GM18499 (cell line): Measurements from ENCODE around the gene FDXR.

ENCODE experiments used
- ATAC-seq: cut with Tn5 transposase; IDR thresholded peaks from one replicate; pipeline ENCODE4 v1.9.1; 2021; ENCODE audit warnings: moderate number of reproducible peaks; ENCODE audit not compliant: insufficient read depth, unreplicated experiment

FDXR gene

DNA sequence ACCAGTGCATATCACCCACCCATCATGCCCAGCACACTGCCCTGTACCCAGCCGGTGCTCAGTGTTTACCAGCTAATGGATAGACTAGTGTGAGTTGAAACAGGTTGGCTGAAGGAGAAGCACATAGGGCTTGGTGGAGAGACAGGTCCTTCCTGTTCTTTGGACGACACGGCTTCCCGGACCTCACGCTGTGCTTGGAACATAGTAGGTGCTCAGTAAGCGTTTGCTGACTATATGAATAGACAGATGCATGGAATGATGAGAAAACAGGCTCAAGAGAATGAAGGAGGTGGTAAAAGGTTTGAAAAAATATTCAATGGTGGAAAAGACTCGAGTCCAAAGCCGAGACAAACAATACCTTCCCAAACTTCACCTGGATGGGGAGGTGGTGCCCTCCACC, 27.4 kb upstream of the FDXR start:
- no peak for ATAC-seq

DNA sequence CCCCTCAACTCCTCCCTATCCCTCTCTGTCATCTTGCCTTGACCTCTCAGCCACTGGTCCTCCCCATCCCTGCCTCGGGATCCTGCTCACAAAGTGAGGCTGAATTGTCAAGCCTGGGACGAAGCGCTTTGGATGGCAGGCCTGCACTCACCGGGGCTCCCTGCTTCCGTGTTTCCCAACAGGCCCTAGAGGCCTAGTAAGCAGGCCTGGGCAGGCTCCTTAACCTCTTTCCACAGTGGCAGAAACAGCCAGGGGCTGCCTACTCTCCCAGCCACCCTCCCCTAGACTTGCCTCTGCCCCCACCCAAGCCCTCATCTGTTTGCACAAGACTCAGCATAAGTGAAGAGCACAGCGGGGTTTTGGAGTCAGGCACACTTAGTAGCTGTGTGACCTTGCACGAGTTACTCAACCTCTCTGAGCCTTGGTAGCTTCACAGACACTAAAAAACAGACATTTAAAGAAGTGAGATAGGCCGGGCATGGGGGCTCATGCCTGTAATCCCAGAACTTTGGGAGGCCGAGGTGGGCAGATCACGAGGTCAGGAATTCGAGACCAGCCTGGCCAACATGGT, 25.7 kb upstream of the FDXR start:
- ATAC-seq, result no peak

DNA sequence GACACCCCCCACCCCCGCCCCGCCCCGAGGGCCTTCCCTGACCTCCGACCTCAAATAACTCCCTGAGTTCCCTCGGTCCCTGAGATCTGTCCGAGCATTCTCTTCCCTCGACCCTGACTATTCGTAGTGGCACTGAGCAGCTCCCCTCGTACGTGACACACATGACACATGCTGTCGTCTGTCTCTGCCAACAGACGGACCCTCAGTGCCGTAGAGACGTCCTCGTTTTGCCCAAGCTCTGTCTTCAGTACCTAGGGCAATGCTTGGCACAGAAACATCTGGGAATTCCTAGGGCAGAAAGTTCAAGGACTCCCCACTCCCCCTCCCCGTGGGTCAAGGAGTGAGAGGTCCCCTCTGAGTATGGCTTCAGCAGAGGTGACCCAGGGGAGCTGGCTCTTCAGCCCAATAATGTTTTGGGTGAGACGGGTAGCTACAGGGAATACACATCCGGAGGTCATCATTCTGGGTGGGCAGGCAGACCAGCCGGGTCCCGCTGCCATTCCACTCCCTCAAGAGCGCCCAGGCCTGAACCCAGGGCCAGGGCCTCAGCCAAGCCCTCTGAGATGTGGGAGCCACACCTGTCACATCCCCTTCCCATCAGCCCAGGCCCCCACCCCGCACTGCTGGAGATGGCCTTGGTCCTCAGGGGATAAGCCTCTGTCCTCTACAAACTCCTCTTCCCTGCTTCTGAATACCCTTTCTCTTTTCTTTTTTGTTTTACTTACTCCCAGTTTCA, 21.3 kb upstream of the FDXR start:
- no peak for ATAC-seq

DNA sequence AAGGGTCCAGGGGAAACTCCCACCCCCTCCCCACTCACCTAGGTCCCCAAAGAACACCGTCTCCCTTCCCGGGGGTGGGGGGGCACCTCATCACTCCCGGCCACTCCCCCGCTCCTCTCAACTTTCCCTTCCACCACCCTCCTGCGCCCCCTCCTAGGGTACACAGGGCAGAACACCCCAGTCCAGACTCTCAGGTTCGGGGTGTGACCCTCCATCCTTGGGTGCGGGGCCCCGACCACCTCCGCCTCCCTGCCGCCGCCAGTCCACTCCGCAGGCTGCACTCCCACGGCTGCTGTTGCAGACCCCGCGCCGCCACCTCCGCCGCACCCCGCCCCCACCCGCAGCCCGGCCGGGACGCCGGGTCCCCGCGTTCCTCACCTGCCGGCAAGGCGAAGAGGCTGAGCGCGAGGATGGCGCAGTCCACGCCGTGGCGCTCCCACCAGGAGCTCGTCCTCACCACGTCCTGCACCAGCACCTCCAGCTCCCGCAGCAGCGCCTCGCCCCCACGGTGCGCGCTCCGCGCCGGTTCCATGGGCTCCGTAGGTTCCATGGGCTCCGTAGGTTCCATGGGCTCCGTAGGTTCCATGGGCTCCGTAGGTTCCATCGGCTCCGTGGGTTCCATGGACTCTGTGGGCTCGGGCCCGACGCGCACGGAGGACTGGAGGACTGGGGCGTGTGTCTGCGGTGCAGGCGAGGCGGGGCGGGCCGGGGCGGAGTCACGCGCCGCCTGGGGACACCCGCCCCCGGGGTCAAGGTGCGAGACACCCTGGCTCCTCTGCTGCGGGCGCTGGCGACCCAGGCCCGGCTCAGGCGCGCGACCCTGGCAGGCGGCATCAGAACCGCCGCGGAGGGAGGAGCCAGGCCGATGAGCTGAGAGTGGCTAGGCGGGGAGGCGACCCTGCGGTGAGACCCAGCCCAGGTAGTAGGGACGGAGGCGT, 20.4 kb upstream of the FDXR start, which contains the start of gene FADS6:
TSS of gene FADS6 (minus strand) at position 660 of the 938 bp plus-strand sequence. CDS start at position 622, 38 bp downstream.
- ATAC-seq, result no peak

DNA sequence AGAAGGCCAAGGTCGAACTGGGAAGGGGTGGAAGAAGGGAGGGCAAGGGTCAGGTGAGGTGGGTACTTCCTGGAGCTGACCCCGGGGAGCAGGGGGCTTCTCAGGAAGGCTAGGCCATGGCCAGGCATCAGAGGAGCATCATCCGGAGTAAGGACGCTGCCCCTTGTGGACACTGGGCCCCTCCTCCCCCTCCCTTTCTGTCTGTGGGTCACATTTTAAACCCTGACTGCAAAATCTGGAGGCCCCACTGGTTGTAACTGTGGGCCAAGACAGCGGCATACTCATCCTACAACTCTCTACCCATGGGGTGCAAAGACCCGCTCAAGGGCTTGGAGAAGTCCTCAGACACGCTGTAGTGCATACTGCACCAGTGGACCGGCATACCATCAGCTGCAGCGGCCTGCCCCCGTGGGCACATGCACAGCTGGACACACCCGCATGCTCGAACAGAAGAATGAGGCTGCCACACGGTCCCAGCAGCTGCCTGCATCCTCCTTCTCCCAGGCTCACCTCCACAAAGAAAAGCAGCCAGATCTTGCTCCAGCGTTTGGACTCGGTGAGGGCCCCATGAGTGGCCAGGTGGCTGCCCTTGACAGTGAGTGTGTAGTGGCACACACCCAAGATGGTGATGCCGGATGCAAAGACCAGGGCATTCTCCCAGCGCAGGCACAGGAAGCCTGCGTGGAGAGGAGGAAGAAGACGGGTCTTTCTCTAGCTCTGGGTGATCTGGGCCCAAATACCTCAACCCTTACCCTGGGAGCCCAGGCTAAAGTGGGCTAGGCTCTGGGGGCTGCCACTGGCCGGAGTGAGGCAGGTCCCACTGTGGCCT, 19.4 kb upstream of the FDXR start:
- ATAC-seq, result no peak

DNA sequence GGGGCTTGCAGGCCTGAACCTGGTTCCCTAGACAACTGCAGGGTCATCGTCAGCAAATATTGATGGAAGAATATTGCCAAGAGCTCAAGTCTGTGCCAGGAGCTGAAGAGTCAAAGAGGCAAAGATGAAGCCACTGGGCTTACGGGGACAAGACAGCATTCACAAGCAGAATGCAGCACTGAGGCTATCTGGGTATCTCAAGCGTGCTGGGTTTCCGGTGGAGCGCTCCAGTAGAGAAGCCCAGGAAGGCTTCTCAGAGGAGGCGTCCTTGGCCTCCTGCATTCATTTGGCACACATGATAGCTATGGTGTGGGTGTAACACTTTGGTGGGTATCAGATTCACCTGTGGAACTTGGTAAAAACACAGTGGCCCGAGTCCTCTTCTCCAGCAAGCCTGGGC, 17.8 kb upstream of the FDXR start:
- no peak for ATAC-seq

DNA sequence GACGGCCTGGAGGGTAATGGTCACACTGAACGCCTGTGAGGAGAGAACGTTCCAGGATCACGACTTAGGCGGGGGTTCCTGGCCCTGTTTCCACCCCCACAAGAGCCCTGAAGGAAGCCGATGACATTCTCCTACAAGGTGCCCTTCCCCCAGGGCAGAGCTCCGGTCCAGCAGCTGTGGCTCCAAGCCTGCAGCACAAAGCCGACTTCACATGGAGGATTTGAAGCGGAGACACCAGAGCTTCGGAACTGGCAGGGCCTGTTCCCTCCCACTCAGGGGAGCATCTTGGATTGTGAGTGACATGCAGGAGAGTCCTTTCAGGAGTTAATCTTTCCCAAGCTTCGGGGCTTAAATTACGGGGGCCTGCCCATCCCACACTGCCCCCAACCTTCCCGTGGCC, 15.7 kb upstream of the FDXR start:
- ATAC-seq, result no peak

DNA sequence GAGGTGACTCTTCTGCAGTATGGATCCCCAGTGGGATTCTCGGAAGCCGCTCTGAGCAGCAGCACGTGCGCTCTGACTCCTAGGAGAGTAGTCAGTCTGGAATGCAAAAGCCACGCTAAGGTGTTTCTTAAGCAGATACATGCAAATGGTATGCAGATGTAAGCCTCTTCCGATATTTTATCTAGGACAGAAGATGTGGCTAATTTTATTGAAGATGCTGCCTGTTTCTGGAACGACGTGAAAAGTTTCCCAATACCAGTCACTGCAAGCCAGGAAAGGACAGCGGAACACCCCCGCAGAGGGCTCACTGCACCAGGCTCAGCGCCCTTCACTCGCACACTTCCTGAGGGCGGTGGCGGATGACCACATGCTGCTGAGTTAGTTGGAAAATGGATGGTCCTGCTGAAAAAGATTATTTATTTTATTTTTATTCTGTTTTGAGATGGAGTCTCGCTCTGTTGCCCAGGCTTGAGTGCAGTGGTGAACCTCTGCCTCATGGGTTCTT, 10.5 kb upstream of the FDXR start:
- ATAC-seq, result no peak

DNA sequence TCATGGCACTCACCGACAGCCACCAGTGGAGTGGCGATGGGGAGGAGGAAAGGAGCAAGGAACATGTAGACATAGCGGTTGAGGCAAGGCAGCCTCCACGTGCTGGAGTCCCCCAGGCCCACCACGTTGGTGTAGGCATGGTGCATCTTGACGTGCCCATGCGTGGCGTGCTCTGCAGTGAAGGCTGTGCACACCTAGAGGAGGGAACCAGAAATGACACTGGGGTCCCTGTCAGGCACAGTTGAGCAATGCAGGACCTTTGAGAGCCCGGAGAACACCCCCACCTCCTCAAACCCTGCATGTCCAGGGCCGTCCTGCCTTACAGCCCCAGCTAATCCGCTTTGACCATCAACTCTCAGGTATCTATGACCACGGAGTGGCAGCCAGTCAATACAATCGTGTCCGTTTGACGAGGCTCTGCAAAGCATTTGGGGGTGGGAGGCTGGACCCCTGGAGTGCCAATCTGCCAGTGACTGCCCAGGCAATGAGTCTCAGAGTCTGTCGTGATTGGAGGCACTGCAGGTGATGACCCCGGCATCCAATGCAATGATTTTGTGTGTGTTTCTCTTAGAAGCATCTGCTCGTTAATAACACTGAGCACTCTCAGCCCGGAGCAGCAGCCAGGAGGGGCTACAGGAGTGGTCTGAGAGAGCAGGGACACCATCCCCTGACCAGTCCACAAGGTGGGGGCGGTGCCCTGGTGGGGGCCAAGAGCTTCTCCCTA, 9.9 kb upstream of the FDXR start:
- no peak for ATAC-seq

DNA sequence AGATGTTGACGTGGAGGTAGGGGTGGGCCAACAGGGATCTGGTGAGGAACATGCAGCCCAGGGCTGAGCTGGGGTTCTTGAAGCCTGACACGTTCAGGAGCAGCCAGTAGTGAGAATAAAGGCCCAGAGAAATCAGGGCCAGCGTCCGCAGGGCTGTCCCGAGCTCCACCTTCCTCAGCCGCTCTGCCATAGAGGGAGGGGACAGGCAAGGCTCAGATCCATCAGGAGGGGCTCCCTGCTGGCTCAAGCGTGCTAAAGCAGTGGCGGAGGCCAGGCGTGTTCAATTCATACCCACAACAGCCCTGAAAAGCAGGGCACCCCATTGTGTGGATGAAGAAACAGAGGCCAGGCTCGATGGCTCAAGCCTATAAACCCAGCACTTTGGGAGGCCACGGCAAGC, 8.3 kb upstream of the FDXR start:
- ATAC-seq, result no peak

DNA sequence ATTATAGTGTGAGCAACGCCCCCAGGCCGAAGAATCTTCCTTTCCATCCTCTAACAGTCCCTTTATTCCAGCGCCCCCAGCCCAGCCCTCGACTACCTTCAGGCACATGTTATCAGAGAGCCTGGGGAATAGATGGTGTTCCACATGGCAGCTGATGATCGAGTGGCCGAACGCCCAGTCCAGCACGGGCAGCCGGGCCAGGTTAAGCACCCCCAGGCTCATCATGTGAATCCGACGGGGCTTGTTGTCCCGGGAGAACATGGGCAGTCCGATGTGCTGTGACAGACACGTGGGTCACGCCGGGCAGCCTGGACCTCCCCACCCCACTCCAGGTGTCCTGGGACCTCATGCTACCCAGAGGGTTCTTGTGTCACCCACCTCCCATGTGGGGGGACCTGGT, 6.5 kb upstream of the FDXR start:
- ATAC-seq, result no peak

DNA sequence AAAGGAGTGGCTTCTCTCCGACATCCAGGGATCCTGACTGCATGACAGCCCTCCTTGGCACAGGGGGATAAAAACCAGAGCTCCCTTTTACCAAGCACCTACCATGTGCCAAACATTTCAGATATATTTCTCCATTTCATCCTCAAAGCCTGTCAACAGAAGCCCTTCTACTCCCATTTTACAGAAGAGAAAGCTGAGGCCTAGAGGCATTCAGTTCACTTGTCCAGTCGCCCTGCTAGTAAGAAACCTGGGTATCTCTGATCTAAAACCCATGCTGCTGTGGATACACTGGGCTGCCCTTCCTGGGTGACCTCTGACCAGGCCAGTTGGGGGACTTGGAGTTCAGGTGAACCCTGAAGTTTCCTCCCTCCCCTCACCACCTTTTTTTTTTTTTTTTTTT, 5.9 kb upstream of the FDXR start:
- no peak for ATAC-seq

DNA sequence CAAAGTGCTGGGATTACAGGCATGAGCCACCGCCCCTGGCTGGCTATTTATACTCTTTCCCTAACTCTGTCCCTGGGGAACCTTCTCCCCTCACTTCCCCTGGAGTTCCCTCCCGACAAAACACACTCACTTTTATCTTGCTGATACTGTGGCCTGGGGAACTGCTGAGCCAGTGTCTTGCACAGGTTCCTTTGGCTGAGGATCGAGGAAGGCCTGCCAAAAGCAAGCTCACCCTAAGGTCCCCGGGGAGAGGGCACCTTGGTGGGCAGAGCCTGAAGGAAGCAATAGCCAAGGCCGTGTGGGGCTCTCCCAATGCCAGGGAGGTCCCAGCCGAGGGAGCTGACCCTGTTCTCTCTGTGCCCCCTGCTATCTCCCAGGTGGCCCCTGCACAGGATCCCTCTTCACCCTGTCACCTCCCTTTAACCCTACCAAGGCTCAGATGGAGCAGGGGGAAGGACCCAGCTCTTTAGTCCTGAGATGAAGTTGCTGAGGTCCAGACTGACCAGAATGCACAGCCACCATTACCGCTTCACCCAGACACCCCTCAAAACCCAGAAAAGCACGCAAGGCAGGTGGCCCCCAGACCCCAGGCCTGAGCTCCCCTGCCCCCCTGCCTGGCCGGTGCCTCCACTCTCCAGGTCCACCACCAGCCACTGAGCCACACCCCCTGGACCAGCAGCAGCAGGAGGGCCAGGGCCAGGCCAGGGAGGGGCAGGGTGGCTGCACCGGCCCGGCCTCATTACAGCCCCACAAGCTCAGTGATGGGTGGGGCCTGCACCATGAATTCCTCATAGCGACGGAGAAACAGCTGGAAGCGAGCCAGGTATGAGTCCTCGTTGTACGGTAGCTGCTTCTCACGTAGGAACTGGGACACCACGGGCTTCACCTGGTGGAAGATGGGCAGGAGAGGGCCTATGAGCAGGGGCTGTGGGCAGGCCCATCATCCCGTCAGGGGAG, 5.1 kb upstream of the FDXR start:
- ATAC-seq, result no peak

DNA sequence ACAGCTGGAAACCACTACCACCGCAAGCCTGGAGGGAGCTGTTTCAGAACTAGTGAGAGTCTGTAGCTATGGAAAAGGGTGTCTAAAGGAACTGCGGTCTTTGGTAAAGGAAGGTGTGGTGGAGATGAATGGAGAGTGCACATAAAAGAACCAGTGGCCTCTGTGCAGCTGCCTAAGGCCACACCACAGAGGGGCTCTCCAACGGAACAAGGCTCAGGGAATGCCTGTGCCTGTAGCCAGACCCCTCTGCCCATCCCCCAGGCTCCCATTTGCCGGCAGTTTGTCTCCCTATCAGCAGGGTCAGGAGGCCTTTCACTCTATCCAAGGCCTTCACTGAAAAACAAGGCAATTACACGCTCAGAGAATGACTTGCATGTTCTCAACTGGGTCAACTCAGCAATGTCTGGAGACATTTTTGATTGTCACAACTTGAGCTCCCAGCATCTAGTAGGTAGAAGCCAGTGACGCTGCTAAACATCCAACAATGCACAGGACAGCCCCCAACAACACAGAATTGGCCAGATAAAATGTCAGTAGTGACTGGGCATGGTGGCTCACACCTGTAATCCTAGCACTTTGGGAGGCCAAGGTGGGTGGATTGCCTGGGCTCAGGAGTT, 3.3 kb upstream of the FDXR start:
- no peak for ATAC-seq

DNA sequence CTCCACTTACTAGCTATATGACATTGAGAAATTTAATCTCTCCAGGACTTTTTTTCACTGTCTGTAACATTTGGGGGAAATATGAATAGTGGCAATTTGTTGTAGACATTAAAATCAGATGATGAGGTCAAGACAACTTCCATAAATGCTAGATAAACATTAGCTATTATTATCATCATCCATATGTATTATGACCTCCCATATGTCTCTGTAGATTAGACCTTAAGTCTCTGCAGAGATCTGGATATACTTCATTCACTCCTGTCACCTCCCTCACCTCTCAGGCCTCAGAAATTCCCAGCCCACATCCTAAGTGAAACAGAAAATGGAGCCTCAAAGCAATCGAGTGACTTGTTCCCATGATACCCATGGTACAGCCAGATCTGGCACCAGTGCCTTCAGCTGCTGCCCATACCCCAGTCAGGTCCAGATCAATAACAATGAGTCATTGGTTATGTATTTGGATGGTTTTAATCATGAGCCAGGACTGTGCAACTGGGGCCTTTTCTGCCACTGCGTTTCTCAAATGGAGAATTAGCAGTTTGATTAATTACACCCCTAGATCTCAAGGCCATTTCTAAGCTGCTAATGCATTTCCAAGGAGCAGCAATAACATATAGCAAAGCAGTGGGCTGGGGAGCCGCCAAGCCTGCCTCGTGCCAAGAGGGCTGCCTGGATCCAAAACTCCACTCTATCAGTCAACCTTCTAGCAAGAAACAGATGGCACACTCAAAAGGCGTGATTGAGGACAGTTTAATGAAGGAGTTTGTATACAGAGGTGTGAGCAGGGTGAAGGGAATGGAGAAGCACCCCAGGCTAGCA, 2.6 kb upstream of the FDXR start:
- no peak for ATAC-seq

DNA sequence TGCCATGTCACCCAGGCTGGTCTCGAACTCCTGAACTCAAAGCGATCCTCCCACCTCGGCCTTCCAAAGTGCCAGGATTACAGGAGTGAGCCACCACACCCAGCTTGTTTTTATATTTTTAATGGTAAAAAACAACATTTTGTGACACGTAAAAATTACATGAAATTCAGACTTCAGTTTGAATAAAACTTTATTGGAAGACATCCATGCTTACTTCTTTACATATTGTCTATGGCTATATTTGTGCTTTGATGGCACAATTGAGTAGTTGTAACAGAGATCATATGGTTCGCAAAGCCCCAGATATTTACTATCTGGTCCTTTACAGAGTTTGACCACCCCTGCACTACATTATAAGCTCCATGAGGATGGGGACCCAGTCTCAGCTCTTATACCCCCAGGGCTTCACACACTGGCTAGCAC, 1.8 kb upstream of the FDXR start:
- ATAC-seq, result no peak
